ENCODE data around the gene GSC.
"Not testable (repeated sequence)": the region's sequence is repeated elsewhere in the genome, so short reads cannot be mapped to it uniquely, and the experiment has no call there.

Gene GSC

GRCh38 chr14:94738097-94738496, 31.8 kb downstream of the GSC start:
- no peak overlapping the region for H3K27ac ChIP-seq (ENCODE audit: low read length)
- no peaks in the 10 kb centered on the region for H3K36me3 ChIP-seq (ENCODE audit: control insufficient read depth in 1 of 2, insufficient read depth in 2 of 2, low read length in 2 of 2)
- no peaks in the 10 kb centered on the region for H3K27me3 ChIP-seq (ENCODE audit: low read depth, low read length)
- no peaks in the 10 kb centered on the region for H3K9me3 ChIP-seq (ENCODE audit: control insufficient read depth in 1 of 2, low read length in 2 of 2)
- H3K4me3 ChIP-seq (ENCODE audit: low read depth in 1 of 2, low read length in 2 of 2), result no peak overlapping the region
- no peaks in the 10 kb centered on the region for H3K4me1 ChIP-seq (ENCODE audit: control insufficient read depth in 1 of 2, insufficient read depth in 2 of 2, low read length in 2 of 2)

- Histone ChIP-seq H3K4me1 (ENCODE audit: control insufficient read depth in 1 of 2, insufficient read depth in 2 of 2, low read length in 2 of 2) (no peaks in the 10 kb centered on the region), H3K27me3 (ENCODE audit: low read depth, low read length) (no peaks in the 10 kb centered on the region), H3K9me3 (ENCODE audit: control insufficient read depth in 1 of 2, low read length in 2 of 2) (no peaks in the 10 kb centered on the region), H3K36me3 (ENCODE audit: control insufficient read depth in 1 of 2, insufficient read depth in 2 of 2, low read length in 2 of 2) (no peaks in the 10 kb centered on the region), H3K4me3 (ENCODE audit: low read depth in 1 of 2, low read length in 2 of 2) (no peak overlapping the region), H3K27ac (ENCODE audit: low read length) (no peak overlapping the region)
Measured at GRCh38 chr14:94728950-94729349, 41.0 kb downstream of the GSC start.

GRCh38 chr14:94728440-94728839, 41.5 kb downstream of the GSC start:
- not testable (repeated sequence) for H3K27me3 ChIP-seq (ENCODE audit: low read depth, low read length); H3K36me3 ChIP-seq (ENCODE audit: control insufficient read depth in 1 of 2, insufficient read depth in 2 of 2, low read length in 2 of 2); H3K27ac ChIP-seq (ENCODE audit: low read length); H3K9me3 ChIP-seq (ENCODE audit: control insufficient read depth in 1 of 2, low read length in 2 of 2); H3K4me1 ChIP-seq (ENCODE audit: control insufficient read depth in 1 of 2, insufficient read depth in 2 of 2, low read length in 2 of 2); H3K4me3 ChIP-seq (ENCODE audit: low read depth in 1 of 2, low read length in 2 of 2)

- not testable (repeated sequence) for H3K27me3 ChIP-seq (ENCODE audit: low read depth, low read length); H3K4me3 ChIP-seq (ENCODE audit: low read depth in 1 of 2, low read length in 2 of 2); H3K36me3 ChIP-seq (ENCODE audit: control insufficient read depth in 1 of 2, insufficient read depth in 2 of 2, low read length in 2 of 2); H3K9me3 ChIP-seq (ENCODE audit: control insufficient read depth in 1 of 2, low read length in 2 of 2); H3K4me1 ChIP-seq (ENCODE audit: control insufficient read depth in 1 of 2, insufficient read depth in 2 of 2, low read length in 2 of 2); H3K27ac ChIP-seq (ENCODE audit: low read length)
Measured at GRCh38 chr14:94726649-94727048, 43.3 kb downstream of the GSC start.

- Histone ChIP-seq H3K27me3 (ENCODE audit: low read depth, low read length) (no peaks in the 10 kb centered on the region), H3K4me1 (ENCODE audit: control insufficient read depth in 1 of 2, insufficient read depth in 2 of 2, low read length in 2 of 2) (no peaks in the 10 kb centered on the region), H3K36me3 (ENCODE audit: control insufficient read depth in 1 of 2, insufficient read depth in 2 of 2, low read length in 2 of 2) (no peaks in the 10 kb centered on the region), H3K4me3 (ENCODE audit: low read depth in 1 of 2, low read length in 2 of 2) (no peak overlapping the region), H3K9me3 (ENCODE audit: control insufficient read depth in 1 of 2, low read length in 2 of 2) (no peaks in the 10 kb centered on the region), H3K27ac (ENCODE audit: low read length) (no peak overlapping the region)
Measured at GRCh38 chr14:94724993-94725392, 44.9 kb downstream of the GSC start.

GRCh38 chr14:94722397-94722796, 47.5 kb downstream of the GSC start:
- Histone ChIP-seq H3K4me3 (ENCODE audit: low read depth in 1 of 2, low read length in 2 of 2) (no peak overlapping the region), H3K36me3 (ENCODE audit: control insufficient read depth in 1 of 2, insufficient read depth in 2 of 2, low read length in 2 of 2) (no peaks in the 10 kb centered on the region), H3K4me1 (ENCODE audit: control insufficient read depth in 1 of 2, insufficient read depth in 2 of 2, low read length in 2 of 2) (no peaks in the 10 kb centered on the region), H3K9me3 (ENCODE audit: control insufficient read depth in 1 of 2, low read length in 2 of 2) (no peaks in the 10 kb centered on the region), H3K27me3 (ENCODE audit: low read depth, low read length) (no peaks in the 10 kb centered on the region), H3K27ac (ENCODE audit: low read length) (no peak overlapping the region)
